HG02763 (cell line): ENCODE results near the gene RXYLT1.

ENCODE experiments used
- ATAC-seq: cut with Tn5 transposase; IDR thresholded peaks from one replicate; pipeline ENCODE4 v1.9.1; 2021; ENCODE audit warnings: mild to moderate bottlenecking, moderate library complexity; ENCODE audit not compliant: unreplicated experiment

Gene RXYLT1

GRCh38 chr12:63802012-63802608 lies 22.4 kb downstream of the RXYLT1 start:
- ATAC-seq, result no peak

GRCh38 chr12:63804746-63805145 lies 25.0 kb downstream of the RXYLT1 start:
- ATAC-seq, result no peak

- ATAC-seq, result no peak
These were observed 26.3 kb downstream of the RXYLT1 start for GRCh38 chr12:63805704-63806672.

- no peak for ATAC-seq
These were observed 28.9 kb downstream of the RXYLT1 start for GRCh38 chr12:63808631-63809030.

GRCh38 chr12:63809566-63809965 lies 29.9 kb downstream of the RXYLT1 start:
- no peak for ATAC-seq

GRCh38 chr12:63811334-63811733 lies 31.6 kb downstream of the RXYLT1 start:
- ATAC-seq, result no peak

- ATAC-seq, result no peak
These were observed 32.0 kb downstream of the RXYLT1 start for GRCh38 chr12:63811755-63812154.

- peak; percentile 35 for ATAC-seq
These were observed 34.5 kb downstream of the RXYLT1 start for GRCh38 chr12:63814146-63814772.

- no peak for ATAC-seq
These were observed 35.8 kb downstream of the RXYLT1 start for GRCh38 chr12:63815482-63815852.

- no peak for ATAC-seq
These were observed 36.3 kb downstream of the RXYLT1 start for GRCh38 chr12:63816031-63816430.

- ATAC-seq, result no peak
These were observed 40.7 kb downstream of the RXYLT1 start for GRCh38 chr12:63820427-63820826.

GRCh38 chr12:63821781-63822251 lies 42.1 kb downstream of the RXYLT1 start:
- no peak for ATAC-seq

GRCh38 chr12:63822352-63822751 lies 42.6 kb downstream of the RXYLT1 start:
- ATAC-seq, result no peak

GRCh38 chr12:63823040-63823439 lies 43.3 kb downstream of the RXYLT1 start:
- no peak for ATAC-seq

- peak; percentile 66 for ATAC-seq
These were observed 46.4 kb downstream of the RXYLT1 start for GRCh38 chr12:63826006-63826585.

GRCh38 chr12:63828867-63829266 lies 49.2 kb downstream of the RXYLT1 start:
- ATAC-seq, result no peak

GRCh38 chr12:63836046-63836445 lies 56.3 kb downstream of the RXYLT1 start:
- no peak for ATAC-seq

- ATAC-seq, result no peak
These were observed 57.2 kb downstream of the RXYLT1 start for GRCh38 chr12:63836936-63837335.

GRCh38 chr12:63838411-63838810 lies 58.7 kb downstream of the RXYLT1 start:
- no peak for ATAC-seq

- ATAC-seq, result no peak
These were observed 61.3 kb downstream of the RXYLT1 start for GRCh38 chr12:63841011-63841410.

- no peak for ATAC-seq
These were observed 61.9 kb downstream of the RXYLT1 start for GRCh38 chr12:63841571-63841970.
